Measurements from ENCODE around the gene DNAJC6. TPM values are rescaled to one million over a fixed set of nuclear protein-coding genes. Genes with fewer than 3 reads are reported as not detected.

The DNAJC6 gene
- polyA plus RNA-seq (2012; ENCODE audit: insufficient read depth, insufficient read length): 10.3 TPM

DNA sequence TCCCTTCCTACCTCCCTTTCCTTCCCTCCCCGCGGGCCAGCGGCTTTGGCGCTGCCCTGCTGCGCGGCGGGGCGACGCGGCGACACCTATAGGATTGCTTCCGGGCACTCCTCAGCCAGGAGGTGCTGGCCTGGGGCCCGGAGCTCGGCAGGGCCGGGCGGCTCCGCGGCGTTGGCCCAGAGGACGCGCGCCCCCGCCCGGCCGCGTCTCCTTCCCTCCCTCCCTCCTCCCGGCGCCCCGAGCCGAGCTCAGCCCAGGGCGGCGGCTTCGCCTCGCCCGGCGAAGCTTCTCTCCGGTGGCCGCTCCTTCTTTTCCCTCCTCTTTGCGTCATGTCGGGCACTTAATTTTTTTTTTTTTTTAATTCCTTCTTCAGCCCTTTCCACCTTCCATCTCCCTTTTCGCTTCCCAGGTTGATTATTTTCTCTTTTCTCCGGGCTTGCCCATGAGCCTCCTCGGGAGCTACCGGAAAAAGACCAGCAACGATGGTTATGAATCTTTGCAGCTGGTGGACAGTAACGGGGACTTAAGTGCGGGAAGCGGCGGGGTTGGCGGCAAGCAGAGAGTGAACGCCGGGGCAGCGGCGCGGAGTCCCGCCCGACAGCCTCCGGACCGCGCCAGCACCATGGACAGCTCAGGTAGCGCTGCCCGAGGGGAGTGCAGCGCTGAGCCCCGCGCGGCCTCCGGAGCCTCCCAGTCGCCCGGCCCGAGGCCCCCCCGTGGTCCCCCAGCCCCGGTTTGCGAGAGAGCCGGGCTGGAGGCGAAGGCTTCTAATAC lies at the start of gene DNAJC6:
Gene DNAJC6 (plus strand): TSS at position 240 of the 774 bp plus-strand sequence. CDS start 203 bp downstream, at position 443.
- no peak within 1 kb of the TSS for H3K4me3 ChIP-seq (ENCODE audit: low read length)
- no peak for DNase-seq (ENCODE audit: low read depth, low spot score)

GRCh38 chr1:65259816-65260215 lies 49.5 kb upstream of the DNAJC6 start:
- peak; percentile 26 for DNase-seq (ENCODE audit: low read depth, low spot score)
- no peak overlapping the region for H3K4me3 ChIP-seq (ENCODE audit: low read length)

- no peak overlapping the region for H3K4me3 ChIP-seq (ENCODE audit: low read length)
- no peak for DNase-seq (ENCODE audit: low read depth, low spot score)
Observed at GRCh38 chr1:65260851-65261473, 48.4 kb upstream of the DNAJC6 start.

GRCh38 chr1:65263286-65263685 lies 46.1 kb upstream of the DNAJC6 start:
- no peak for DNase-seq (ENCODE audit: low read depth, low spot score)
- no peak overlapping the region for H3K4me3 ChIP-seq (ENCODE audit: low read length)

DNA sequence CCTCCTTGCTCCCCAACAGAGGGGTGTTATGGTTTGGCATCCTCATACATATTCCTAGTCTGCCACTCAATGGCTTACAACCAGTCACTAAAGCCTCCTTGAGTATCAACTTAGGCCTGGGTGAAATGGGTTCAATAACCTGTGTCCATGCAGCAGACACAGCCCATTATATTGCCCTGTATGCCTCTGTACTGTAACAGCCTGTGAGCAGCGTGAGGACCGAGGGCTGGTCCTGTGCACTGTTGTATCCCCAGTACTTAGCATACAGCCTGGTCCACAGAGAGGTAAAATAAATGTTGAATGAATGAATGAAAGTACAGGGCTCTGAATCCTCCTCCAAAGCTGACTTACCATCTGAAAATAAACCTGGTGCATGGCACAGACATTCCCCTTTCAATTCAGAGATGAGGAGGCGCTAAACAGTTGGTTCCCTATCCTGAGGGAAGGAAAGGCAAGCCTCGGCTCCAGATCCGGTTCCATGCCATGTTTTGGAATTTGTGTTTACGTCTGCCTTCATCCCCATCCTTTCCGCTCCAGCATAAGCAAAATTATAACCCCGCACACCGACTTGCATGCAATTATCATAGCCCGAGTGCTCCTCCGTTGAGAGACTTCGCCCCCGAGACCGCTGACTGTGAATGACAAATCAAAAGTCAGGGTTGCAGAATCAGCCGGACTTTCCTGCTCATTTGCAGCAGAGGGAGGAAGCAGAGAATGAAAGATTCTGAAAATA lies 45.0 kb upstream of the DNAJC6 start:
- no peak for DNase-seq (ENCODE audit: low read depth, low spot score)
- H3K4me3 ChIP-seq (ENCODE audit: low read length): no peak overlapping the region

DNA sequence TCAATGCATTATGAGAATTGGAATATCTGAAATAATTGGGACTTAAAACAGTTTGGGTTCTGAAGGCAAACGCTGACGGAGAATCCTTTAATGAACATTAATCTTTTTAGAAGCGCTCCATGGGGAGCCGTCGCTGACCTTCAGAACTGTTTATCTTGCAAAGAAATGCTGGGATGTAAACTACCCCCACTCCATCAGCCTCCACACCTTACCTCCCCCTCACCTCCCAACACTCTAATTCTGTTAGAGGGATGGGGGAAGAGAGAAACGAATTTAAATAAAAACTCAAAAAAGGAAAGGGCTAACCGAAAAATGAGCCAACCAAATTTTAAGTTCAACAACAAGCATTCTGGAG lies 44.1 kb upstream of the DNAJC6 start:
- no peak for DNase-seq (ENCODE audit: low read depth, low spot score)
- H3K4me3 ChIP-seq (ENCODE audit: low read length): no peak overlapping the region

- no peak overlapping the region for H3K4me3 ChIP-seq (ENCODE audit: low read length)
- DNase-seq (ENCODE audit: low read depth, low spot score): no peak
Observed at GRCh38 chr1:65265651-65266351, 43.5 kb upstream of the DNAJC6 start.

DNA sequence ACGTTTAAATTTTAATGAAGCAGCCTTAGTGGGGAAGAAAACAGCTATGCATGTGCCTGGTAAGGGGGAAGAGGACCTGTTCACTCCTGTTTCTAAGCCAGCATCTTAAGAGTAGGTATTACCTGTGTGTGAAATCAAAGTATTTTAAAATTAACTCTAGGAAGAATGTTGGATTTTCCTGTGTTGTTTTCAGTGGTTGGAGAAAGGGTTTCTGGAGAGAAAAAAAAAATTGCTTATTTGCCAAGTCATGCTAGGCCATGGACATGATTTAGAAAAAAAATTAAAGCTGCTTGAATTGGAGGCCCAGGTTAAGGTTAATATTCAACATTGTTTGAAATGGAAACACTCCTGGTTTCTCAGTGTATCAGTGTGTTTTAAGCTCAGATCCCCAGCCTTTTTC lies 42.9 kb upstream of the DNAJC6 start:
- no peak overlapping the region for H3K4me3 ChIP-seq (ENCODE audit: low read length)

GRCh38 chr1:65267271-65267670 lies 42.1 kb upstream of the DNAJC6 start:
- DNase-seq (ENCODE audit: low read depth, low spot score): no peak
- no peak overlapping the region for H3K4me3 ChIP-seq (ENCODE audit: low read length)

More for the DNA sequence above, 42.9 kb upstream of the DNAJC6 start:
- no peak for DNase-seq (ENCODE audit: low read depth, low spot score)

- DNase-seq (ENCODE audit: low read depth, low spot score): no peak
Observed at GRCh38 chr1:65267683-65268082, 41.7 kb upstream of the DNAJC6 start.

GRCh38 chr1:65269612-65270011 lies 39.7 kb upstream of the DNAJC6 start:
- no peak for DNase-seq (ENCODE audit: low read depth, low spot score)

More at GRCh38 chr1:65267683-65268082, 41.7 kb upstream of the DNAJC6 start:
- H3K4me3 ChIP-seq (ENCODE audit: low read length): no peak overlapping the region

DNA sequence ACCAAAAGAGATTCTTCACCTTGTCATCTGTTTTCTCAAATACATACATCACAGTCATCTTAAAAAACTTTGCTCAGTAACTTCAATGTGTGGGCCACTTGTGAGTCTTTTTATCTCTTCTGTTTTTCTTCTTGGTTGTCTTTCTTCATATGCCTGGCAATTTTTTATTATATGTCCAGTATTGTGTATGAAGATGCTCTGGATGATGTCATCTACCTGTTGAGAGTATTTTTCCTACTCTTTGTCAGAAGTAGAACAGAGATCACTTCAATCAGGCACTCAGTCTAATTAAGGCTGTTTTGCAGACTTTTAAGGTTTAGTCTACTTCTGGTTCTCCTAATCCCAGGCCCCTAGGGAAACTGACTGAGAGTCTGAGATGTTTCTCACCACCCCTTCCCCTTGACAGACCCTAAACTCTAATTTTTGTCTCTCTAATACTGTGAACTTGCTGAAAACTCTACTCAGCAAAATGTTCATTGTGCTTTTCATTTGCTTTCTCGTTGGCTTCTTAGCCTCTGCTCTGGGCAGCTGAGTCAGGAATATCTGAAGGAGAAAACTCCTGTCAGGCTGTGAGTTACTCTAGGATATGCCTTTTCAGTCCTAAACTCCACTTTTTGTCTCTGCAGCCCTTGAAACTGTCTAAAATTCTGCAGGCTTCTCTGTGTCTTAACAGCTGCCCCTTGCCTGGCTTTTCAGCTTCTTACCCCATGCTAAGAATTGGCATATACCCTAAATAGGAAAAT lies 33.0 kb upstream of the DNAJC6 start:
- no peak overlapping the region for H3K4me3 ChIP-seq (ENCODE audit: low read length)
- no peak for DNase-seq (ENCODE audit: low read depth, low spot score)

More at GRCh38 chr1:65269612-65270011, 39.7 kb upstream of the DNAJC6 start:
- H3K4me3 ChIP-seq (ENCODE audit: low read length): no peak overlapping the region

DNA sequence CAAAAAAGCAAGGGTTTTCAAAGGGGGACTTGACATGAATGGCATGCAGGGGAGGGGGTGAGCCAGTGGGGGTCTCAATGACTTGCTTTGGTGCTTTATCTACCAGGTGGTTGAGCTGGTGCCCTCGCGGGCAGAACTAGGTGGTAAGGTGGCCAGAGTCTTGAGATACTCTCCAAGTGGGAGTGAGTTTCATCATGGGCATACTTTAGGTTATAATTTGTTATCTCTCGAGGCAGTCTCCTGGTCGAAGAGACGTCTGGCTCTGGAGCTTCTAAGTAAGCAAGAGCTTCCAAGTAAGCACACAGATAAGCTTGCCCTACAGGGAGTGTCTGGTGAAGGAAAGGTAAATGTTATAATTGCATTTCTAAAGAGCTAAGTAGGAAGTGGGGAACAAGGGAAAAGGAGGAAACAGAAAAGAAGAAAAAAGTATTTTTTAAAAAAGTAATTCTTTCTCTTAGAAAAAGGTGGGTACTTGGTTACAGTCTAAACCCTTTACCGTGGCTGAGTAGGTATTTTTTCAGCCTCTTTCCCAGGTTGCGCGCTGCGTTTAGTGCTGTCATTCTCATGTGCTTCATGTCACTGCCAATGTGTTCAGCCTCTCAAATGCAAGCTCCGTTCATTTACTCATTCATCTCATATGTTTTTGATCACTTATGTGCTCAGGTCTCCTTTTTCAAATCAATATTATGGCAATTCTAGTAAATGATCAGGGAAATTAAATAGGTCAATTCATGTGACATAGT lies 31.6 kb upstream of the DNAJC6 start:
- H3K4me3 ChIP-seq (ENCODE audit: low read length): no peak overlapping the region
- DNase-seq (ENCODE audit: low read depth, low spot score): no peak

GRCh38 chr1:65278376-65279069 lies 30.8 kb upstream of the DNAJC6 start:
- no peak for DNase-seq (ENCODE audit: low read depth, low spot score)
- H3K4me3 ChIP-seq (ENCODE audit: low read length): no peak overlapping the region

GRCh38 chr1:65279070-65279779 lies 30.1 kb upstream of the DNAJC6 start:
- no peak overlapping the region for H3K4me3 ChIP-seq (ENCODE audit: low read length)
- DNase-seq (ENCODE audit: low read depth, low spot score): no peak

GRCh38 chr1:65281846-65282245 lies 27.5 kb upstream of the DNAJC6 start:
- no peak for DNase-seq (ENCODE audit: low read depth, low spot score)

DNA sequence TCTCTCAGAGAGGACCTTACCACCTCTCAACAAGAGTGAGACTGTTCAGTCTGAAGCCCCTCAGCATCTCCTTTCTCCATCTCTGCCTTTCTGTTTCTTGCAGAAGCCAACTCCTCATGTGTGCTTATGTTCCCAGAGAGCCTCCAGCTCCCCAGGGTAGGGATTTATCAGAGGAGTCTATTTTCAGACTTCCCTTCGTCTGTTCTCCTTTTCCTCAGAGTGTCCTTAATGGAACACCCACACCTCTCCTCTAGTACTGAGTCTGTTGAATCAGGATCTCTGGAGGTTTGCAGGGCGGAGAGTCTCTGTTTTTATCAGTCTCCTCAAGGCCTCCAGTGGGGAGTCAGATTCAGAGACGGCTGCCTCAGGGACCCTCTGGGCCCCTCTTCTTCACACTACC lies 25.1 kb upstream of the DNAJC6 start:
- DNase-seq (ENCODE audit: low read depth, low spot score): no peak

More at GRCh38 chr1:65281846-65282245, 27.5 kb upstream of the DNAJC6 start:
- H3K4me3 ChIP-seq (ENCODE audit: low read length): no peak overlapping the region

More for the DNA sequence above, 25.1 kb upstream of the DNAJC6 start:
- no peak overlapping the region for H3K4me3 ChIP-seq (ENCODE audit: low read length)

All from Jurkat, Clone E6-1 (cell line).